ENCODE measurements around the gene IFITM1.
"Not testable (repeated sequence)": the region's sequence is repeated elsewhere in the genome, so short reads cannot be mapped to it uniquely, and the experiment has no call there.

- not testable (repeated sequence) for TF ChIP-seq NFE2L2 (IDR thresholded peaks at IDR 0.05; ENCODE audit: low read length); ZNF713 (CRISPR knock-in tag; IDR thresholded peaks at IDR 0.05); ZNF572 (CRISPR knock-in tag; IDR thresholded peaks at IDR 0.05); ERF (CRISPR knock-in tag; IDR thresholded peaks at IDR 0.05); TAF1 (CRISPR knock-in tag; IDR thresholded peaks at IDR 0.05)
Observed at GRCh38 chr11:318405-319120, 4.7 kb downstream of the IFITM1 start.
